ENCODE data around the gene MLKL. TPM values are rescaled to one million over a fixed set of nuclear protein-coding genes. Genes with fewer than 3 reads are reported as not detected.
A peak's percentile ranks its signal among the peaks of the same experiment; 100 is the strongest.

Gene MLKL
- total and polyA plus RNA-seq, 2 of the 13 experiments (the other 11 are each of a cell fraction or from before 2014, with no cell fraction given), result 6.4 to 10.7 TPM

DNA sequence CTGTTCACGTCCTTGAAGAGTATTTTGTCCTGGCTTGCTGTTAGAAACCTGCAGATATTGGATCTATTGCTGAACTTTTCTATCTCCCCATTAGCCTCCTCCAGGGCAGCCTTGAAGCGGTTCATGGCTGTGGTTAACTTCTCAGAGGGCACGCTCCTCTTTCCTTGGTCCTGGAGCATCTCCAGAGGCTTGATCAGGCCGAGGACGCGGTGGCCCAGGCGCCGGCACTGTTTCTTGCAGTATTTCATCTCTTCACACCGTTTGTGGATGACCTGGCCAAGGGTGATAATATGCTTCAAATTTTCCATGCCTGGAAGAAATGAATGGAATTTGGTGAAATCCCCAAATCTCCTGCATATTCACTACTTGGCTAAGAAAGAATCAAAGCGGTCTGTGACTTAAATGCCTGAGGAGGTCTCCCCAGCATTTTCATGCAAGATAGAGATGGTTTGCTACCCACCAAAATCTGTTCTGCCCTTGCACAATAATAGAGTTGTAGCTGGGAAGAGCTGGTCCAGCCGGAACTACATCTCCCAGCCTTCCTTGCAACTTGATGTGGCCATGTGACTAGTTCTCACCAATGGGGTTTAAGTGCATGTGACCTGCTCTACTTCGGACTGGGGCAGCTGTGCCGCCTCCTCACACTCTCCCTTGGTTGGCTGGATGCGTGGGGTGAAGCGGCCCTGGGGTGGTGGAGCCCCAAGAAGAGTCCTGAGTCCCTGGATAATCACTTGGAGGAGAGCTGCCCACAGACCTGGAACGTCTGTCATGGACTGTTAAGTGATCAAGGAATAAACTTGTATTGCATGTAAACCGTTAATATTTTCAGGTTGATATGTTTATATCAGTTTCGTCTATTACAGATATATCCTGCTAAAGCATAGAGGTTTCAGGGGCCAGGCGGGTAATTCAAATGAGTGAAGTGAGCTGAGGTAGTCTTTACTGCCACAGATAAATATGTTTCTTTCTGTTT lies 4.9 kb downstream of the MLKL start (continued):
- TF ChIP-seq, protein P1, sequence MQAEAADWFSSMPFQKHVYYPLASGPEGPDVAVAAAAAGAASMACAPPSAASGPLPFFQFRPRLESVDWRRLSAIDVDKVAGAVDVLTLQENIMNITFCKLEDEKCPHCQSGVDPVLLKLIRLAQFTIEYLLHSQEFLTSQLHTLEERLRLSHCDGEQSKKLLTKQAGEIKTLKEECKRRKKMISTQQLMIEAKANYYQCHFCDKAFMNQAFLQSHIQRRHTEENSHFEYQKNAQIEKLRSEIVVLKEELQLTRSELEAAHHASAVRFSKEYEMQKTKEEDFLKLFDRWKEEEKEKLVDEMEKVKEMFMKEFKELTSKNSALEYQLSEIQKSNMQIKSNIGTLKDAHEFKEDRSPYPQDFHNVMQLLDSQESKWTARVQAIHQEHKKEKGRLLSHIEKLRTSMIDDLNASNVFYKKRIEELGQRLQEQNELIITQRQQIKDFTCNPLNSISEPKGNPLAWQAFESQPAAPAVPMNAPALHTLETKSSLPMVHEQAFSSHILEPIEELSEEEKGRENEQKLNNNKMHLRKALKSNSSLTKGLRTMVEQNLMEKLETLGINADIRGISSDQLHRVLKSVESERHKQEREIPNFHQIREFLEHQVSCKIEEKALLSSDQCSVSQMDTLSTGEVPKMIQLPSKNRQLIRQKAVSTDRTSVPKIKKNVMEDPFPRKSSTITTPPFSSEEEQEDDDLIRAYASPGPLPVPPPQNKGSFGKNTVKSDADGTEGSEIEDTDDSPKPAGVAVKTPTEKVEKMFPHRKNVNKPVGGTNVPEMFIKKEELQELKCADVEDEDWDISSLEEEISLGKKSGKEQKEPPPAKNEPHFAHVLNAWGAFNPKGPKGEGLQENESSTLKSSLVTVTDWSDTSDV (CRISPR knock-in tag; IDR thresholded peaks at IDR 0.05), result no peak
- TF ChIP-seq KAT7 (CRISPR knock-in tag; IDR thresholded peaks at IDR 0.05; ENCODE audit: borderline replicate concordance) (no peak), TBX3 (IDR thresholded peaks at IDR 0.05; ENCODE audit: borderline replicate concordance) (no peak), THAP11 (CRISPR knock-in tag; IDR thresholded peaks at IDR 0.05) (peak; percentile 100), POGZ (CRISPR knock-in tag; IDR thresholded peaks at IDR 0.05) (no peak; the same call in 1 of the 2 replicates), SETDB1 (CRISPR knock-in tag; IDR thresholded peaks at IDR 0.05; ENCODE audit: borderline replicate concordance) (no peak), ZNF709 (CRISPR knock-in tag; IDR thresholded peaks at IDR 0.05) (no peak), RARA (CRISPR knock-in tag; IDR thresholded peaks at IDR 0.05) (no peak; the same call in 1 of the 2 replicates), KAT8 (CRISPR knock-in tag; IDR thresholded peaks at IDR 0.05) (peak; percentile 85), MEIS1 (CRISPR knock-in tag; IDR thresholded peaks at IDR 0.05; ENCODE audit: borderline replicate concordance) (no peak), ZNF138 (CRISPR knock-in tag; IDR thresholded peaks at IDR 0.05; ENCODE audit: low read depth) (no peak), KLF6 (CRISPR knock-in tag; IDR thresholded peaks at IDR 0.05) (0 out of 2 replicates have a peak, but pooled peaks have one; percentile 60), PHF21A (CRISPR knock-in tag; IDR thresholded peaks at IDR 0.05) (no peak), ZFAT (CRISPR knock-in tag; conservative IDR thresholded peaks at IDR 0.05) (no peak), GABPA (IDR thresholded peaks at IDR 0.05; ENCODE audit: low read depth, low read length) (no peak), GABPA (CRISPR knock-in tag; IDR thresholded peaks at IDR 0.05; ENCODE audit: low read depth) (peak; percentile 78), PHB2 (IDR thresholded peaks at IDR 0.05; ENCODE audit: partially characterized antibody) (no peak), ETV6 (CRISPR knock-in tag; conservative IDR thresholded peaks at IDR 0.05) (no peak), TOE1 (CRISPR knock-in tag; IDR thresholded peaks at IDR 0.05) (no peak), PAF1 (CRISPR knock-in tag; IDR thresholded peaks at IDR 0.05) (no peak), TCF7 (IDR thresholded peaks at IDR 0.05; ENCODE audit: low read depth) (no peak), GATAD2A (CRISPR knock-in tag; IDR thresholded peaks at IDR 0.05) (peak; percentile 68), MAF1 (CRISPR knock-in tag; IDR thresholded peaks at IDR 0.05; ENCODE audit: borderline replicate concordance) (no peak), ZNF839 (CRISPR knock-in tag; IDR thresholded peaks at IDR 0.05; ENCODE audit: borderline replicate concordance) (no peak)
- TF ChIP-seq, protein P2, sequence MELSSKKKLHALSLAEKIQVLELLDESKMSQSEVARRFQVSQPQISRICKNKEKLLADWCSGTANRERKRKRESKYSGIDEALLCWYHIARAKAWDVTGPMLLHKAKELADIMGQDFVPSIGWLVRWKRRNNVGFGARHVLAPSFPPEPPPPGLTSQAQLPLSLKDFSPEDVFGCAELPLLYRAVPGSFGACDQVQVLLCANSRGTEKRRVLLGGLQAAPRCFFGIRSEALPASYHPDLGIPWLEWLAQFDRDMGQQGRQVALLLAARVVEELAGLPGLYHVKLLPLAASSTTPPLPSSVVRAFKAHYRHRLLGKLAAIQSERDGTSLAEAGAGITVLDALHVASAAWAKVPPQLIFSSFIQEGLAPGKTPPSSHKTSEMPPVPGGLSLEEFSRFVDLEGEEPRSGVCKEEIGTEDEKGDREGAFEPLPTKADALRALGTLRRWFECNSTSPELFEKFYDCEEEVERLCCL (CRISPR knock-in tag; IDR thresholded peaks at IDR 0.05; ENCODE audit: borderline replicate concordance), result no peak
- TF ChIP-seq, protein P3, sequence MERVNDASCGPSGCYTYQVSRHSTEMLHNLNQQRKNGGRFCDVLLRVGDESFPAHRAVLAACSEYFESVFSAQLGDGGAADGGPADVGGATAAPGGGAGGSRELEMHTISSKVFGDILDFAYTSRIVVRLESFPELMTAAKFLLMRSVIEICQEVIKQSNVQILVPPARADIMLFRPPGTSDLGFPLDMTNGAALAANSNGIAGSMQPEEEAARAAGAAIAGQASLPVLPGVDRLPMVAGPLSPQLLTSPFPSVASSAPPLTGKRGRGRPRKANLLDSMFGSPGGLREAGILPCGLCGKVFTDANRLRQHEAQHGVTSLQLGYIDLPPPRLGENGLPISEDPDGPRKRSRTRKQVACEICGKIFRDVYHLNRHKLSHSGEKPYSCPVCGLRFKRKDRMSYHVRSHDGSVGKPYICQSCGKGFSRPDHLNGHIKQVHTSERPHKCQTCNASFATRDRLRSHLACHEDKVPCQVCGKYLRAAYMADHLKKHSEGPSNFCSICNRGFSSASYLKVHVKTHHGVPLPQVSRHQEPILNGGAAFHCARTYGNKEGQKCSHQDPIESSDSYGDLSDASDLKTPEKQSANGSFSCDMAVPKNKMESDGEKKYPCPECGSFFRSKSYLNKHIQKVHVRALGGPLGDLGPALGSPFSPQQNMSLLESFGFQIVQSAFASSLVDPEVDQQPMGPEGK (CRISPR knock-in tag; IDR thresholded peaks at IDR 0.05), result peak; percentile 53

Data from HepG2 (cell line).